Left renal cortex interstitium (tissue), 4 donors: ENCODE results near the gene SPATA32. TPM values are rescaled to one million over a fixed set of nuclear protein-coding genes. Genes with fewer than 3 reads are reported as not detected.
"Not testable (repeated sequence)": the region's sequence is repeated elsewhere in the genome, so short reads cannot be mapped to it uniquely, and the experiment has no call there.

Source experiments
- DNase-seq, 4 donors: peaks; one replicate each; pipeline ENCODE4 v3.0.0-alpha.2; 2013; ENCODE audit warnings: low read depth in 4 of 4, low spot score in 2 of 4, missing footprints in 1 of 4
- polyA plus RNA-seq, 4 donors: library from polyadenylated mRNA; unstranded; fragments of 120-200 nt; gene quantifications; one replicate each; pipeline ENCODE4 v1.2.1, GENCODE V29; 2013; ENCODE audit not compliant: insufficient read length in 4 of 4

Gene SPATA32
- polyA plus RNA-seq, 4 donors: 0.11 to 0.43 (median 0.25) TPM; not detected in 1

DNA sequence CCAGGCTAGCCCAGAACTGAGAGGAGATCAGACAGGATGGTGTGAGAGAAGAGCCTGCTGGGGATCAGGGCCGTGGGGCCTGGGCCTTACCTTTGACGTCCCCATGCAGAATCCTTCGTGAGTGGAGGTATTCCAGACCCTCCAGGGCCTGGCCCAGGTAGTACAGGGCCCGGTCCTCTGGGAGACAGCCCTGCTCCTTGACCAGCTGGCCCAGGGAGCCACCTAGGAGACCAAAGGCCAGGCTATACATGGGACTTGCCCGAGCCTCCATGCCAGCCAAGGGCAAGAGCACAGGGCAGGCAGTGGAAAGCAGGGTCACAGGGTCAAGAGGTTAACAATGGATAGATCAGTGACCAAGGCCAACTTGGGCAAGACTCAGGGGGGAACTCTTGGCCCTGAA lies 12.1 kb upstream of the SPATA32 start:
- DNase-seq: no peak

DNA sequence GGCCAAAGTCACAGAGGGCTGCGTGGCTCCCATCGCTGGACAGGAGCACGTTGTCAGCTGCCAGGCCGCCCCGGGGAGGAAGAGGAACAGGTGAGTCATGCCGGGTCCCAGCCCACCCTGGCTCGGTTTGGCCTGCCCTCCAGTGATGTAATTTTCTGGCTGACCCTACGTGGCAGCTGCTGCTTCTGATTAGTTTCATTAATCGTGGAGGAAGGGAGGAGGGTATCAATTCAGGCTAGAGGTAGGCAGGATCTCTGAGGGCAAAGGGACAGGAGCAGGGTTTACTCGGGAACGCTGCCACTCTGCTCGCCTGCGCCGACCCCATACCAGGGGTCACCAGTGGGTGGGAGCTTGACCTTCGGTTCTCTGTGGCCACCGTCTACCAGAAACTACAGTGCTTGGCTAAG lies 11.7 kb upstream of the SPATA32 start:
- DNase-seq: no peak

DNA sequence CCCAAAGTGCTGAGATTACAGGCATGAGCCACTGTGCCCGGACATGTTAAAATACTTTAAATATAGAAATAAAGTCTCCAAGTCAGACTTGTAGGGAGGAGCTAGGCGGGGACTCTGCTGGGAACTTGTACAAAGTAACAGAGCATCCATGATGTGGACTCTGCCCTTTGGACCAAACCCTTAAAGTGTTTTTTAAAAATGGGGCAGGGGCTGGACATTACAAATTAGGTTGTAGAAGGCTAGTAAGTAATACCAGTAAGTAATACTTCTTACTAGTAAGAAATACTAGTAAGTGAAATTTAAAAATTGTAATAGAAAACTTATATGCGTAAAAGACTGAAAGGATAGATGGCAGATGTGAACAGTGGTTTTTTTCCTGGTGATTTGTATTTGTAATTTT lies 9.7 kb upstream of the SPATA32 start:
- no peak for DNase-seq

DNA sequence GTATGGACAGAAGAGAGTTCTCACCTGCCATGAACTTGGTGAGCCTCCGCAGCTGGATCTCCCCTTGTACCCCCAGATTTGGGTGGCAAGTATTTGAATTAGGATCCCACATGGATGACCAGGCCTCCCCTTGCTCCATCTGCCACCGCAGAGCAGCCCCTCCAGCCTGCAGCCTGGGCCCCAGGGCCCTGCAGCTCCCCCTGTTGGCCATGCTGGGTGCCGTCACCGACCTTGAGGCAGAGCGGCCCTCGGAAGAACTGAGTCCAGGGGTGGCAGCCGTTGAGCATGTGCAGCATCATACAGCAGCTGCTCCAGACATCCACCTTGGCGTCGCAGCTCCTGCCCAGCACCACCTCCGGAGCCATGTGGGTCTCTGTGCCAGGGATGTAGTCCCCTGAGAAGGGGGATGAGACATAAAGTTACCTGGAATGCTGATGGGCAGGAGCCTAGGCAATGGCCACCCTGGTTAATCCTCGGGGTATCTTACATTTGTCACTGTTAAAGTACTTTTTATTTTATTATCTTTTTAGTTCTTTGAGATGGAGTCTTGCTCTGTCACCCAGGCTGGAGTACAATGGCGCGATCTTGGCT lies 9.0 kb upstream of the SPATA32 start:
- DNase-seq: no peak

DNA sequence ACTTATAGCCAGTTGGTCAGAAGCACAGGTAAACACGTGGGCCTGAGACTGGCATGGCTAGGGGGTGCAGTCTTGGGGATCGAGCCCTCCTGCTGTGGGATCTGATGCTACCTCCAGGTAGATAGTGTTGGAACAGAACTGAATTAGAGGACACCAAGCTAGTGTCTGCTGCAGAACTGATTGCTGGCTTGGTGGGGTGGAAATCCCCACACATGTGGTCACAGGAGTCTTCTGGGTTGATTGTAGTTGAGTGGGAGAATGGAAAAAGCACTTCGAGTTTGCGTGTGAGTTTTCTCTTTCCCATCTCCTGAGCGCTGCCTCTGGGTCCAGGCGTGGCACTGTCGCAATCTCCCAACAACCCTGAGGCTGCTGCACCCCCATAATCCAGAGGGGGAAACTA lies 8.0 kb upstream of the SPATA32 start:
- no peak for DNase-seq

DNA sequence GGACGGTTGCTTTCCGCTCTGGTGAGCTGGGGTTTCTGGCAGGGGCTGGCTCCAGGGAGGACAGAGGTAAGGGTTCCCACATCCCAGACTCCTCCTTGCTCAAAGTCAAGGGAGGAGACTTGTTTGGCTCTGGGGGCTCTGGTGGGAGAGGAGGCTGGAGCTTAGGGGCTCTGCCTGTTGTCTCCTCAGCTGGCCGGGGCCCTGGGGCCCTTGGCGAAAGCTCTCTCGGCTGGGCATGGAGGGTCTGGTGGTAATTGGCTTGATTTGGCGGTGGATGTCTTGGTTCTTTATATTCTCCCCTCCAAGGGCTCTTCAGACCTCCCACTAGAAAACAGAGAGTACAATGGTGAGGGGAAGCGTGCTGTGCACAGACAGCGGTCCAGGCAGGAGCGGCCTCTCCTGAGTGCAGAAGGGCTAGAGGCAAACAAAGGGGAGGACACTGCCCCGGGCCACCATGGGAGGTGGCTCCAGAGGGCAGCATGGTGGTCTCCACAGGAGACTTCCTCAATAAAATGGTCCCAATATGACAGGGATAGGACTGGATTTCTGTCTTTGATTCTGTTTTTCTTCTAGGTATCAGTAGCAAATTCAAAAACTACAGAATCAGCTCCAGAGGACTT lies 5.7 kb upstream of the SPATA32 start:
- no peak for DNase-seq

DNA sequence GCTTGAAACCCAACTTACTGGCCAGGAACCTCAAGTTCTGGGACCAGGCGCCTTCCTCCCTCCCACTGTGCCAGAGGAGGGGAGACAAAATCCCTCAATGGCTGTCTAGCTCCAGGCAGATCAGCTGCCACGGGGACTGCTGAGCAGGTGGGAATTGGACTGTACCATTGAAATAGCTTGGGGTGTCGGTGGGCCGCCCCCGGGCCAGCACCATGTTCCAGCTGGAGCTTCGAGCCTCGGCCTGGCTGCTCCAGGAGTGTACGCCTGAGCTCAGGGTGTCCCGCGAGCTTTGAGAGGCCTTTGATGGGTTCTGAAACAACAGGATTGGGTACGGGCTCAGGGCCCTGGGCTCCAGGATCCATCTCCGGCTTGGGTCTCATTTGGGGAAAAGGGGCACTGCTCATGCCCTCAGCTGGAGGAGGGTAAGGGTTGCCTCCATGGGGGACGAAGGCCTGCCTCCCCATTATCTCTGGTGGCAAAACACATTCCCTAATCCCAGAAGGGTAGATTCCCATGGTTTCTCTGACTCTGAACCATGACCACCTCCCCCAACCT lies 4.6 kb upstream of the SPATA32 start:
- DNase-seq: no peak

DNA sequence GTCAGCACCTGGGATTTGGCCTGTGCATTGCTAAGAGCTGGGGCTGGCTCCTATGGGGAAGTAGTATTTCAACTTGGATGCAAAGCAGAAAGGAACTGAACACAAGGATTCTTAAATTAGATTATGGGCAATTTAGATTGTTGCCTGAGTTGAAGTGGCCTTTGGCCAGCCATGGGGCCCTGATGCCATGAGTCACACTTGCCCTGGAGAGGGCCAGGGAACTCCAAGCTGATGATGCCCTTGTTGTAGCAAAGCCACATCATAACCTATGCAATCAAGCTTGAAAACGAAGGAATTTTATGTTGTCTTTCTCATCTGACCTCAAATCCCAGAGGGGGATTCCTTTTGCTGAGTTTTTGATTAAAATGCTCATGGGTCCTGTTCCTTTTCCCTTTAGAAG lies 3.9 kb upstream of the SPATA32 start:
- no peak for DNase-seq

DNA sequence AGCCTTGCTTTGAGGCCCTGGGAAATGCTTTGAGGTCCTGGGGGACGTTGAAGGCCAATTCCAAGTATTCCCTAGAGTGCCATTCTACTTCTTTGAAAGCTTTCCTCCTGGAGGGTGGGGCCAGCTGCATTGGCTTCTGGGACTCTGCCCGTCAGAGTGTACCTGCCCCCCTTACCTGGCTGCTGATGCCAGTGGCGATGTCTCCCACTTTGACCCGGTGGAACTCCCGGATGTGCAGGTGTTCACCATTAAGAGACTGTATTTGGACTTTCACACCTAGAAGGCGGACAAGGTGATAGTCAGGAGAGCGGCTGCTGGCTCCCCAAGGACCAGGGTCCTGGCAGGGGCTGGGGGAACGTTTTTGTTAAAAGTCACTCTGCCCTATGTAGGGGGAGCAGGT lies 3.1 kb upstream of the SPATA32 start:
- no peak for DNase-seq

DNA sequence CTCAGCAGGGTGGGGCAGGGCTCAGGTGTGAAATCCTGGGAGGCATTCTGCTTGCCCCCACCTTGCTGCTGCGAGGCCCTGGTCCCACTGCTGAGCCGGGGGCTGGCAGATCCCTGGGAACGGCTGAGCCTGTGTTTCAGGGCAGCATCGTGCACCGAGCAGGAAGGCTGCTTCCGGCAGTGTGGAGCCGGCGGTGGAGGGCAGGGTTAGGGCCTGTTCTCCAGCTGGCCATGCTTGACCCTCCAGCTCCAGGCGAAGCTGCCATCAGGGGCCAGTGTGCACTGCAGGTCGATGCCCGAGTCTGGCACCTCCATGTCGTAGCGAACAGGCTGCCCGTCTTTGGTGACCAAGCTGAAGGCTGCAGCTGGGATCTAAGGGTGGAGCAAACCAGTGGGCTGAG lies 2.5 kb upstream of the SPATA32 start:
- no peak for DNase-seq

DNA sequence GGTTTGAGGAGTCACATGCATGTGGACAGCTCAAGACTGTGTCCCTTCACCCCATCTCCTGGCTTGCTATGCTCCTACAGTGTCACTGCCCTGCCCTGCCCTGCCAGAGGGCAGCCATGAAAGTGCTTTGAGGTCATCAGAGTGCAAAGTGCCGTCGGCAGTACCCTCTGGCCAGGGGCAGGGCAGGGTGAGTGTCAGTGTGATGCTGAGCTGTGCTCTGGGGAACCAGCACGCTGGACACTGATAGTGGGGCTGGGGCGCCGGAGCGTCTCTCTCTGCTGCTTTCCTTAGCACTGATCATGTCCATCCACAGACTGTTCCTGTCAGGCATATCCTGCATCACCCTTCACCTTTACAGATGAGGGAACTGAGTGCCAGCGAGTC lies 1.6 kb upstream of the SPATA32 start:
- DNase-seq: no peak

DNA sequence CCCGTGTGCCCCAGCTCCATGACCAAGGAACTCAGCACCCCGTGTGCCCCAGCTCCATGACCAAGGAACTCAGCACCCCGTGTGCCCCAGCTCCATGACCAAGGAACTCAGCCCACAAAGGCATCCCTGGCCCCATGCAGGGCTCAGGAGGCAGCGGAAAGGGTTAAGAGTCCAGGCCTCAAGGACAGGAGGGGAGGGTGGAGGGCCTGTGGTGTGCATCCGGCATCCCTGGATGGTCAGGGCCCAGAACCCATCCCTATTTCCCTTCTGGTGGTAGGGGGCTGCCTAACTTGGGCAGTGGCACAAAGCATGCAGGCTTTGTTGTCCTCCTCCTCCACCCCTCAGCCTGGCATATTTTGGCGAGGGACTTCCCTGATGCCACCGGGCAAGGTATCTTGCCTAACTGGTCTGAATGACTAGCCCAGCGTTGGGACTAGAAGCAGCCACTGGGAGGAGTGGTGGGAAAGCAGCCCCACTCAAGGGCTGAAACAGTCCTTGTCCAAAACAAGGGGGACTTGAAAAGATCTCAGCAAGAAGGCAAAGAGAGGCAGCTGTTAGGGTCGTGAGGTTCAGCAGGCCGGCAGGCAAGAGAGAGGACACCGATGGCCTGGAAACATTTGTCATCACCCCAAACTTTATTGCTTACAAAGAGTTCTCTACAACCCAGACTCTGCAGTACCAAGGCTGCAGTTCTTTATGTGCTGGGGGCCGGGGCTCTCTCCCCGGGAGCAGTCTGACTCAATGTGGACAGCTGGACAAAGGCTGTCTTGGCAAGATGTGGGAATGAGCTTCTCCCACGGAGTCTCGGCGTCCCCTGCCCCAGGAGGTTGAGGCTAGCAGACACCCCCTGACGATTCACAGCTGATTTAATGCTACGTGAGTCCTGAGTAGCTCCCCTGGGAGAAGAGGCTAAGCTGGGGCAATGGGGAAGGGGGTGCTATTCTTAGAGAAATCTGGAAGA lies 902 bp upstream of the SPATA32 start:
- no peak for DNase-seq

DNA sequence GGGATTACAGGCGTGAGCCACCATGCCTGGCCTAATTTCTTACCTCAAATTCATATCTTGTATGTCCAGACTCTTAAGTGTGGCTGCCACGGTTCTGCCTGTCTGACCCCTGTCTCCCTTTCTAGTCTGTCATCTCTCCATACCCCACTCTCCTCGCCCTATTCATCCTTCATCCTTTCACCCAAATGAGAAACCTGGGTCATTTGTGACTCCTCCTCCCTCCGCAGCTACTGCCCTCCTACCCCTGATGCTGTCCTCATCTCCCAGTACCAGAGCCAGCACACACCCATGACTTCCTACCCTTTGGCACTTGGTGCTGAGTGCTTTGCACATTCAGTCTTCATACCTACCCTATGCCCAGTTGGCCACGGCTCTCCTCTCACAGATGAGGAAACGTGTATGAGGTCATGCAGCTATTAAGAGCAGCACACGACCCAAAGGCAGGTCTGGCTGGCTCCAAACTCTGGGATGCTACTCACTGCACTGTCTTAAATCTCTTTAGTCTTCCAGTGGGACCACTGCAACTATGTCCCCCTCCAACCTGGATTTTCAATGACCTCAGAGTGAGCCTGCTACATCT lies 1.6 kb downstream of the SPATA32 start:
- DNase-seq: no peak

DNA sequence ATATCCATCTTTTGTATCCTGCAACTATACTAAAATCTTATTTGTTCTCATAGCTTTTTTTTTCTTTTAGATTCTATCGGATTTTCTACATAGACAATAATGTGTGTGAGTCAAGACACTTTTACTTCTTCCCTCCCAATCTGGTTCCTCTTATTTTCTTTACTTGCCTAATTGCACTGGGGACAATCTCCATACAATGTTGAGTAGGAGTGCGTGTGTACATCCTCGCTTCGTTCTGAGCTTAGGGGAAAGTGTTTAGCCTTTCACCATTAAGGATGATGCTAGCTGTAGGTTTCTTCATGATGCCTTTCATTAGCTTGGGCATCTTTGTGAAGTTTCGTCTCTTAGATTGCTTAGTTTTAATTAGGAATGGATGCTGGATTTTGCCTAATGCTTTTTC lies 2.9 kb downstream of the SPATA32 start:
- DNase-seq: no peak

DNA sequence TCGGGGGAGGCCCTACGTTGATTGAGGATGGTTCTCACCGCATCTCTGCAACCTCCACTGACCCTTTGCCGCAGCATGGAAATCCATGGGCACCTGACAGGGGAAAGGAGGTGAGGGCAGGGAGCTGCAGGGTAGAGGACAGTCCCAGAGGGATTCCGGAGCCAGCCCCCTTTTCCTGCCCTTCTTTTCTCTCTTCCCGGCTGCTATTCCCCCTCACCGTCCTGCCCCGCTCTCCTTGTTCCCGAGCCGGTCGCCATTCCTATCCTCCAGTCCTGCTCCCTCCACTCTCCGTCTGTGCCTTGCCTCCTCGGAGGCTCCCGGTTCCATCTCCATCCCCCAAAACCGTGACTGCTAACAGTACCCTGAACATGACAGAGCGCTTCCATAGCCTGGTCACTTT lies 4.8 kb downstream of the SPATA32 start:
- no peak for DNase-seq

DNA sequence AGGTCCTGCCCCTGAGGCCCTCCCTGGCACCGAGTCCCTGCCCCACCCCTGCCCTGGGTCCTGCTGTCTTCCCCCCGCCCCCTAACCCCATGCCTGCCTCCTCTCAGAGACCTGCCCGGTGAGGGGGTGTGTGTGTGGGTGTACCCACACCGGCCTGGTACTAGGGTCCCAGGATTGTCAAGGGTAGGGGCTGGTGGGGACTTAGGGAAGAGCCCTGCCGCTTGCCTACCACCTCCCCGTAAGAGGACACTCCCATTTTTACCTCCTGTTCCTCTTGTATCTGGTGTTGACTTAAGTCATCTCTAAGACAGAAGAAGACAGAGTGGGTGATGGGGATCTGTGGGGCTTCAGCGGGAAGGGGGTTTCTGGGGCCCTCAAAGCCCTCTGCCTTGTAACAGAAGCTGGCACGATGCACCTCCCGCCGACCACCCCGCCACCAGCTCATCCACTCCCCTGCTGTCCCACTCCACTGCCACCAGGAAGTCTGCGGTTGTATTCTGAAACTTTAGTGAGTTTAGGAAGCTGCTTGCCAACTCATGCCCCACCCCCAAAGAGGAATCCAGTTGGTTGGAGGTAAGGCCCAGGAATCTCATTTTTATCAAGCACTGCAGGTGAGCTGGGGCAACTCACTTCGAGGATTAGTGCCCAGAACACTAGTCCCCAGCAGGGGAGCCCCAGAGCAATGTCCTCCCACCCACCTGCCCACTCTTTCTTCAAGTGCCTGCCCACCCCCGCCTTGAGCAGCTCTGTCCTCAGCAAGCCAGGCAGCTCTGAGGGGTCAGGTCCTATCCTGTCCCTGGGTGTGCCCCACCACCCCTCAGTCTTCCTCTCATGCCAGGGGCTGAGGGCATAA lies 5.6 kb downstream of the SPATA32 start:
- DNase-seq: no peak

DNA sequence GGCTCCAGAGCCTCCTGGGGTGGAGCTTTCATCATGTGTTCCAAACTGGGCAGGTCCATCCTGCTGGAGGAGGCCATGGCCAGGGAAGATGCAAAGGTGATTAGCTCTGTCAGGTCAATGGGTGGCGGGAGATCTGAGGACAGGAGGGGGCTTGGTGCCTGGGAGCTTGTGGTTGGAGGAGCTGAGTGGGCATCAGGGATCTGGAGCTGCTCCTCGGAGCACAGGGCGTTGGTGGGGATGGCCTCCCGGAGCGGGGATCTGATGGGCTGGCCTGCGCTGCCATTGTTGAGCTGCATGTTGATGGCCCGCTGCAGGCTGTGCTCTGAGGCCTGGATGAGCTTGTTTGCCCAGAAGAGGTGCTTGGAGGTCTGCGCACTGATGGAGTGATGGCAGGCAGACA lies 6.5 kb downstream of the SPATA32 start:
- no peak for DNase-seq

DNA sequence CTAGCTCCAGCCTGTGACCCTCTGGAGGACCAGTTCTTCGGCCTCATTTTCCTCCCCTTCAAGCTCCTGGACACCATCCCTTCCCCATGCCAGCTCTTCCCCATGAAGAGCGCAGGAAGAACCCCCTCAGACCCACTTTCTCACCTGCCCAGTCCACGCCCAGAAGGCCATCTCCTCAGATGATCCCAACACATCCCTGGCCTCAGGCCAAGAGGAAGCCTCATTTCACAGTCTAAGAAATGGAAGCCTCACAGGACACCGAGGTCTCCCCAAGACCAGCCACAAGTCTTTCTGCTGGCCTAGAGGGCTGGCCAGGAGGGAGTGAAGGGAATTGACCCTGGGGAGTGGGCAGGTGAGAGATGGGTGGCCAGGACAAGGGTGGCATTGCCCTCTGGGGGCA lies 8.0 kb downstream of the SPATA32 start:
- no peak for DNase-seq

DNA sequence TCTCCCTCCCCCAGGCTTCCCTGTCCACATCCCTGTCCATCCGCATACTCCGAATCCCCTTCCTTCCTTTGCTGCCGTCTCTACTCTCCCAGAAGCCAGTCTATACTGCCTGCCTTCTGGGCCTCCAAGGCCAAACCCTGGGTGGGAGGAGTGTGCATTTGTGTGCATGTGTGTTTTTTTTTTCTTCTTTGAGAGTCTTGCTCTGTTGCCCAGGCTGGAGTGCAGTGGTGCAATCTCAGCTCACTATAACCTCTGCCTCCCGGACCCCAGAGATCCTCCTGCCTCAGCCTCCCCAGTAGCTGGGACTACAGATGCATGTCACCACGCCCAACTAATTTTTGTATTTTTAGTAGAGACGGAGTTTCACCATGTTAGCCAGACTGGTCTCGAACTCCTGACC lies 8.7 kb downstream of the SPATA32 start:
- not testable (repeated sequence) for DNase-seq

DNA sequence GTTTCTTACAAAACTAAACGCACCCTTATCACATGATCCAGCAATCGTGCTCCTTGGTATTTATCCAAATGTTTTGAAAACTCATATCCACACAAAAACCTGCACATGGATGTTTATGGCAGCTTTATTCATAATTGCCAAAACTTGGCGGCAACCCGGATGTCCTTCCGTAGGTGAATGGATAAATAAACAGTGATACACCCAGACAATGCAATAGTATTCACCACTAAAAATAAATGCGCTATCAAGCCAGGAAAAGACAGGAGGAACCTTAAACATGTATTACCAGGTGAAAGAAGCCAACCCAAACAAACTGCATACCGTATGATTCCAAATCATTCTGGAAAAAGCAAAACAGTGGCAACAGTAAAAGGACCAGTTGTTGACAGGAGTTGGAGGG lies 10.0 kb downstream of the SPATA32 start:
- no peak for DNase-seq
